NCI-H748 (cell line): Measurements from ENCODE around the gene SUMO4.
A peak's percentile ranks its signal among the peaks of the same experiment; 100 is the strongest.

ENCODE experiments used
- DNase-seq: peaks from one replicate; lab custom pipeline; 2025; ENCODE audit not compliant: unreplicated experiment; lab: John Stamatoyannopoulos, UW

Gene SUMO4

GRCh38 chr6:149389509-149390297 is 10.4 kb upstream of the SUMO4 start:
- no peak for DNase-seq

- DNase-seq = no peak
Observed at GRCh38 chr6:149392093-149392492, 8.0 kb upstream of the SUMO4 start.

GRCh38 chr6:149392535-149392934 is 7.5 kb upstream of the SUMO4 start:
- DNase-seq = no peak

GRCh38 chr6:149393002-149393679 is 6.9 kb upstream of the SUMO4 start:
- no peak for DNase-seq

- no peak for DNase-seq
Observed at GRCh38 chr6:149395185-149395584, 4.9 kb upstream of the SUMO4 start.

GRCh38 chr6:149397384-149397783 is 2.7 kb upstream of the SUMO4 start:
- no peak for DNase-seq

GRCh38 chr6:149403534-149403933 is 3.5 kb downstream of the SUMO4 start:
- no peak for DNase-seq

- DNase-seq = no peak
Observed at GRCh38 chr6:149405823-149406765, 6.0 kb downstream of the SUMO4 start.

GRCh38 chr6:149409617-149410016 is 9.6 kb downstream of the SUMO4 start:
- no peak for DNase-seq

- no peak for DNase-seq
Observed at GRCh38 chr6:149410557-149410956, 10.5 kb downstream of the SUMO4 start.

- DNase-seq = no peak
Observed at GRCh38 chr6:149414009-149414408, 13.9 kb downstream of the SUMO4 start.

- no peak for DNase-seq
Observed at GRCh38 chr6:149414821-149415220, 14.8 kb downstream of the SUMO4 start.

- DNase-seq = no peak
Observed at GRCh38 chr6:149419696-149420404, 19.8 kb downstream of the SUMO4 start.

GRCh38 chr6:149421132-149421531 is 21.1 kb downstream of the SUMO4 start:
- no peak for DNase-seq

GRCh38 chr6:149422581-149422980 is 22.5 kb downstream of the SUMO4 start:
- DNase-seq = no peak

GRCh38 chr6:149423964-149424440 is 23.9 kb downstream of the SUMO4 start:
- no peak for DNase-seq

- no peak for DNase-seq
Observed at GRCh38 chr6:149425224-149425623, 25.2 kb downstream of the SUMO4 start.

- DNase-seq = no peak
Observed at GRCh38 chr6:149425754-149426153, 25.7 kb downstream of the SUMO4 start.

GRCh38 chr6:149428606-149429005 is 28.5 kb downstream of the SUMO4 start:
- DNase-seq = no peak

- peak; percentile 17 for DNase-seq
Observed at GRCh38 chr6:149429427-149430360, 29.6 kb downstream of the SUMO4 start.
